ENCODE measurements around the gene RETSAT. TPM values are rescaled to one million over a fixed set of nuclear protein-coding genes. Genes with fewer than 3 reads are reported as not detected.

The RETSAT gene
- total and polyA plus RNA-seq, 2 of the 13 experiments (the other 11 are each of a cell fraction or from before 2014, with no cell fraction given) = 46.7 to 61.0 TPM

GRCh38 chr2:85324639-85325465 is 29.5 kb downstream of the RETSAT start (continued):
- TF ChIP-seq ZBTB43 (CRISPR knock-in tag; conservative IDR thresholded peaks at IDR 0.05) (0 out of 2 replicates have a peak, but pooled peaks have one; percentile 22), ATM (IDR thresholded peaks at IDR 0.05; ENCODE audit: borderline replicate concordance) (no peak), ZNF263 (CRISPR knock-in tag; IDR thresholded peaks at IDR 0.05) (peak; percentile 12; the same call in 1 of the 2 replicates), CEBPG (CRISPR knock-in tag; IDR thresholded peaks at IDR 0.05) (peak; percentile 99), SMARCC2 (IDR thresholded peaks at IDR 0.05) (0 out of 2 replicates have a peak, but pooled peaks have one; percentile 21), IKZF4 (CRISPR knock-in tag; IDR thresholded peaks at IDR 0.05; ENCODE audit: borderline replicate concordance, low read depth, not compliant biosample characterization) (no peak), FIP1L1 (IDR thresholded peaks at IDR 0.05; ENCODE audit: borderline replicate concordance, insufficient read depth, low read depth, low read length) (no peak), ARID3A (IDR thresholded peaks at IDR 0.05; ENCODE audit: low read depth, low read length) (peak; percentile 97), PAX8 (CRISPR knock-in tag; IDR thresholded peaks at IDR 0.05; ENCODE audit: borderline replicate concordance) (no peak), PLRG1 (conservative IDR thresholded peaks at IDR 0.05) (no peak), MAF1 (CRISPR knock-in tag; IDR thresholded peaks at IDR 0.05; ENCODE audit: borderline replicate concordance) (no peak), SNAPC4 (CRISPR knock-in tag; IDR thresholded peaks at IDR 0.05) (peak; percentile 89; the same call in 1 of the 2 replicates), SNRNP70 (IDR thresholded peaks at IDR 0.05; ENCODE audit: low read depth, low read length) (no peak), ZNF12 (CRISPR knock-in tag; IDR thresholded peaks at IDR 0.05) (peak; percentile 46; the same call in 1 of the 2 replicates), PPARG (CRISPR knock-in tag; conservative IDR thresholded peaks at IDR 0.05) (peak; percentile 95), PHF5A (CRISPR knock-in tag; IDR thresholded peaks at IDR 0.05; ENCODE audit: low read depth, unreplicated experiment) (peak; percentile 92), ZNF557 (CRISPR knock-in tag; IDR thresholded peaks at IDR 0.05) (no peak), ZNF749 (CRISPR knock-in tag; IDR thresholded peaks at IDR 0.05; ENCODE audit: borderline replicate concordance) (no peak), ISX (CRISPR knock-in tag; conservative IDR thresholded peaks at IDR 0.05) (no peak), KDM6A (CRISPR knock-in tag; IDR thresholded peaks at IDR 0.05; ENCODE audit: low read depth) (peak; percentile 70), ZMYM4 (CRISPR knock-in tag; IDR thresholded peaks at IDR 0.05) (peak; percentile 66), ZNF607 (CRISPR knock-in tag; IDR thresholded peaks at IDR 0.05; ENCODE audit: borderline replicate concordance) (peak; percentile 32; the same call in 1 of the 2 replicates), SNAI1 (CRISPR knock-in tag; IDR thresholded peaks at IDR 0.05; ENCODE audit: borderline replicate concordance) (peak; percentile 77; the same call in 1 of the 2 replicates)

Data from HepG2 (cell line).